Embryonic facial prominence (tissue), 1 donor: ENCODE results near the gene TBP.
"Not testable (repeated sequence)": the region's sequence is repeated elsewhere in the genome, so short reads cannot be mapped to it uniquely, and the experiment has no call there.

Experiments used
- DNase-seq: peaks from one replicate; pipeline ENCODE4 v3.0.0-alpha.2; 2016; ENCODE audit errors: extremely low spot score

The TBP gene

DNA sequence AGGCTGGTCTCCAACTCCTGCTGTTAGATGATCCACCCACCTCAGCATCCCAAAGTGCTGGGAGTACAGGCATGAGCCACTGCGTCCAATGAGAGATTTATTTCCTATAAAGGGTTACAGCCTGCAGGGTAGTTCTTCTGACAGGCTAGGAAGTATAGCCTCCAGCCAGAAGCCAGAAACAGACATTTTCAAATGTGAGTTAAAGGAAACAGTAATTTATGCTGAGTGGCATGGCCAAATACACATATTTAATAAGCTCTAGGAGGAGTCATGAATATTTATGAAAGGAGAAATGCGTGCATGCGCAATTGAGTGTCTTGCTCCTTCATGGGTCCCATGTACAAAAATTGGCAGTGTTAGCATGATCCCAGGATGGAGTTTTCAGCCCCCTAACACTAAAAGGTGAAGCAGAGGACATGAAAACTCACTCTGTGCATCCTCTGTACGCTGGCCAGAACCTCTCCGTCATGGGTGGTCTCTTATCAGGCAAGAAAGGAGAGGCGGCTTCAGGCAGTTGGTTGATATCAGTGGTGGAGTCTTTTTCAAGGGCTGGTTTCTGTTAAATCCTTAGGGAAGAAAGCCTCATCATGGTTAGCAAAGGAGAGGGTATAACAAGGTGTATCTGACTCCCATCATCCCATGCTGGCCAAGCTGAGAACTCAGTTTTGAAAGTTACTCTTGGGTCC is 51.5 kb downstream of the TBP start:
- no peak for DNase-seq

- not testable (repeated sequence) for DNase-seq
Measured at GRCh38 chr6:170609225-170609624, 55.1 kb downstream of the TBP start.

GRCh38 chr6:170612256-170612804 is 58.2 kb downstream of the TBP start:
- not testable (repeated sequence) for DNase-seq

DNA sequence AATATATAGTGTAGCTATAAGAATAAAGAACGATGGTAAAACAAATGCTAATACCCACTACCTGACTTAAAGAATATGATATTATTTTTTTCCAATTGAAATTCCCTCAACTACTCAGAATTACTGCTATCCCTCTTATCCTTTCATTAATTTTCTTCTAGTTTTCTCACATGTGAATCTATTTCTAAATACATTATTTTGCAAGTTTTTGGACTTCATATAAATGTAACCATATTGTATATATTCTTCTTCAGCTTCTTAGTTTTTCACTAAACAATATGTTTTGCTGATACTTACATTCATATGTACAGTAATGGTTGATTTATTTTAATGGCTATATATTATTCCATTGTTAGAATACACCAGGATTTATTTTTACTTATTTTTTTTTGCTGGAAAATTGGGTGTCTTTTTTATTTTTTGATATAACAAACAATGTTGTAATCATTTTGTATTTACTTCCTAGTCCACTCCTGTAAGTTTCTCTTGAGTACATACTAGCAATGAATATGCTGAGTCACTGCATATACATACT is 61.9 kb downstream of the TBP start:
- DNase-seq: not testable (repeated sequence)
